LNCaP clone FGC (cell line): Measurements from ENCODE around the gene REL.
"Not testable (repeated sequence)": the region's sequence is repeated elsewhere in the genome, so short reads cannot be mapped to it uniquely, and the experiment has no call there.

ENCODE experiments used
- DNase-seq: peaks from one replicate; pipeline ENCODE4 v3.0.0-alpha.2; 2011; ENCODE audit warnings: low read depth
- H3K4me3 ChIP-seq: 2 replicates; pipeline ENCODE4 v1.5.1; 2011; ENCODE audit warnings: mild to moderate bottlenecking, low read depth, low read length, control low read depth
- CTCF ChIP-seq: IDR thresholded peaks from 2 replicates; pipeline ENCODE4 v1.5.1; 2012; ENCODE audit warnings: mild to moderate bottlenecking; ENCODE audit not compliant: control insufficient read depth, insufficient read depth; ENCODE audit errors: extremely low read depth

REL gene

GRCh38 chr2:60907329-60907728 is 26.0 kb downstream of the REL start:
- no peak overlapping the region for H3K4me3 ChIP-seq
- no peak for DNase-seq
- TF ChIP-seq CTCF = no peak

GRCh38 chr2:60925994-60926740 is 44.8 kb downstream of the REL start:
- no peak for TF ChIP-seq CTCF
- peak; percentile 46 for DNase-seq
- H3K4me3 ChIP-seq = no peak overlapping the region

- TF ChIP-seq CTCF = no peak
- no peak overlapping the region for H3K4me3 ChIP-seq
- DNase-seq = no peak
Observed at GRCh38 chr2:60926741-60927552, 45.6 kb downstream of the REL start.

GRCh38 chr2:60932061-60932460 is 50.7 kb downstream of the REL start:
- not testable (repeated sequence) for H3K4me3 ChIP-seq, DNase-seq

GRCh38 chr2:60932954-60933353 is 51.6 kb downstream of the REL start:
- no peak overlapping the region for H3K4me3 ChIP-seq
- TF ChIP-seq CTCF = no peak
- DNase-seq = no peak

- no peak overlapping the region for H3K4me3 ChIP-seq
- DNase-seq = no peak
- TF ChIP-seq CTCF = no peak
Observed at GRCh38 chr2:60934165-60934722, 52.9 kb downstream of the REL start.

GRCh38 chr2:60936757-60937156 is 55.4 kb downstream of the REL start:
- H3K4me3 ChIP-seq = no peak overlapping the region
- TF ChIP-seq CTCF = no peak
- DNase-seq = no peak
